Mesodermal cell (in vitro differentiated cells): ENCODE results near the gene TNS3.

Experiments
- H3K27ac ChIP-seq: 2 replicates; pipeline ENCODE4 v1.7.0; 2013; ENCODE audit warnings: mild to moderate bottlenecking, low read depth, low read length, moderate library complexity; ENCODE audit not compliant: severe bottlenecking
- H3K36me3 ChIP-seq: 2 replicates; pipeline ENCODE4 v1.7.1; 2013; ENCODE audit warnings: mild to moderate bottlenecking, low read length, moderate library complexity; ENCODE audit not compliant: control insufficient read depth, insufficient read depth
- H3K4me1 ChIP-seq: one replicate; pipeline ENCODE4 v1.7.1; 2013; ENCODE audit warnings: mild to moderate bottlenecking, low read length; ENCODE audit not compliant: insufficient read depth, control insufficient read depth, poor library complexity, severe bottlenecking
- H3K4me3 ChIP-seq: 2 replicates; pipeline ENCODE4 v1.7.0; 2013; ENCODE audit warnings: low read length, control low read depth, mild to moderate bottlenecking; ENCODE audit not compliant: insufficient read depth, poor library complexity, severe bottlenecking; ENCODE audit errors: extremely low read depth
- H3K9me3 ChIP-seq: 2 replicates; pipeline ENCODE4 v1.7.1; 2013; ENCODE audit warnings: mild to moderate bottlenecking, low read length, moderate library complexity; ENCODE audit not compliant: control insufficient read depth
- WGBS, 2 experiments: methylation state at CpG; one replicate each; pipeline ENCODE4 v1.1.5; 2013; ENCODE audit warnings: missing lambda C conversion rate in 2 of 2; ENCODE audit not compliant: insufficient coverage in 2 of 2; 5-methylcytosine and 5-hydroxymethylcytosine counted together

The TNS3 gene

GRCh38 chr7:47371317-47371716 lies 210.6 kb downstream of the TNS3 start:
- H3K9me3 ChIP-seq = no peaks in the 10 kb centered on the region
- H3K4me1 ChIP-seq = peaks cover 6% of the 10 kb centered on the region
- peaks cover 33% of the 10 kb centered on the region for H3K36me3 ChIP-seq
- no peak overlapping the region for H3K4me3 ChIP-seq
- no peak overlapping the region for H3K27ac ChIP-seq
- WGBS, 2 experiments = 100% methylated on average over 1 of the region's 1 CpG

- peaks cover 38% of the 10 kb centered on the region for H3K36me3 ChIP-seq
- peaks cover 6% of the 10 kb centered on the region for H3K4me1 ChIP-seq
- H3K4me3 ChIP-seq = no peak overlapping the region
- WGBS, 2 experiments = 90 to 94% methylated on average over 15 of the region's 15 CpGs
- H3K9me3 ChIP-seq = no peaks in the 10 kb centered on the region
- H3K27ac ChIP-seq = no peak overlapping the region
Observed at GRCh38 chr7:47370461-47371042, 211.4 kb downstream of the TNS3 start.

GRCh38 chr7:47369736-47370135 lies 212.2 kb downstream of the TNS3 start:
- no peak overlapping the region for H3K27ac ChIP-seq
- 92 to 100% methylated on average over 2 to 3 of the region's 3 CpGs for WGBS, 2 experiments

GRCh38 chr7:47368190-47368812 lies 213.6 kb downstream of the TNS3 start:
- Histone ChIP-seq H3K36me3 (peaks cover 51% of the 10 kb centered on the region), H3K4me1 (no peaks in the 10 kb centered on the region), H3K9me3 (no peaks in the 10 kb centered on the region), H3K4me3 (no peak overlapping the region), H3K27ac (no peak overlapping the region)
- whole genome bisulfite sequencing, 2 experiments = 92 to 93% methylated on average over 16 of the region's 18 CpGs

More at GRCh38 chr7:47369736-47370135, 212.2 kb downstream of the TNS3 start:
- H3K4me3 ChIP-seq = no peak overlapping the region
- no peaks in the 10 kb centered on the region for H3K4me1 ChIP-seq
- H3K36me3 ChIP-seq = peaks cover 38% of the 10 kb centered on the region
- no peaks in the 10 kb centered on the region for H3K9me3 ChIP-seq

GRCh38 chr7:47367369-47367768 lies 214.5 kb downstream of the TNS3 start:
- 73 to 77% methylated on average over 5 of the region's 5 CpGs for WGBS, 2 experiments
- H3K4me3 ChIP-seq = no peak overlapping the region
- no peaks in the 10 kb centered on the region for H3K9me3 ChIP-seq
- H3K36me3 ChIP-seq = peaks cover 53% of the 10 kb centered on the region
- H3K4me1 ChIP-seq = no peaks in the 10 kb centered on the region
- no peak overlapping the region for H3K27ac ChIP-seq

- Histone ChIP-seq H3K9me3 (no peaks in the 10 kb centered on the region), H3K4me3 (no peak overlapping the region)
- WGBS, 2 experiments = 89 to 96% methylated on average over 7 of the region's 8 CpGs
Observed at GRCh38 chr7:47366960-47367359, 215.0 kb downstream of the TNS3 start.

GRCh38 chr7:47366211-47366610 lies 215.7 kb downstream of the TNS3 start:
- no peak overlapping the region for H3K4me3 ChIP-seq
- no peaks in the 10 kb centered on the region for H3K4me1 ChIP-seq
- H3K9me3 ChIP-seq = no peaks in the 10 kb centered on the region
- H3K36me3 ChIP-seq = peaks cover 53% of the 10 kb centered on the region
- no peak overlapping the region for H3K27ac ChIP-seq
- 100% methylated on average over 5 of the region's 7 CpGs for WGBS, 2 experiments

More at GRCh38 chr7:47366960-47367359, 215.0 kb downstream of the TNS3 start:
- Histone ChIP-seq H3K27ac (no peak overlapping the region), H3K4me1 (no peaks in the 10 kb centered on the region), H3K36me3 (peaks cover 53% of the 10 kb centered on the region)

- H3K4me3 ChIP-seq = no peak overlapping the region
- peaks cover 31% of the 10 kb centered on the region for H3K36me3 ChIP-seq
- H3K4me1 ChIP-seq = no peaks in the 10 kb centered on the region
- no peaks in the 10 kb centered on the region for H3K9me3 ChIP-seq
- 94 to 100% methylated on average over 1 of the region's 1 CpG for WGBS, 2 experiments
- H3K27ac ChIP-seq = no peak overlapping the region
Observed at GRCh38 chr7:47362984-47363383, 218.9 kb downstream of the TNS3 start.

- WGBS, 2 experiments = 87 to 97% methylated on average over 3 to 4 of the region's 4 CpGs
- Histone ChIP-seq H3K9me3 (no peaks in the 10 kb centered on the region), H3K4me3 (no peak overlapping the region), H3K36me3 (peaks cover 25% of the 10 kb centered on the region), H3K27ac (no peak overlapping the region), H3K4me1 (no peaks in the 10 kb centered on the region)
Observed at GRCh38 chr7:47361746-47362215, 220.1 kb downstream of the TNS3 start.

- no peaks in the 10 kb centered on the region for H3K9me3 ChIP-seq
- H3K4me3 ChIP-seq = no peak overlapping the region
- H3K27ac ChIP-seq = no peak overlapping the region
- H3K36me3 ChIP-seq = peaks cover 23% of the 10 kb centered on the region
- WGBS, 2 experiments = 86 to 98% methylated on average over 3 to 4 of the region's 5 CpGs
- no peaks in the 10 kb centered on the region for H3K4me1 ChIP-seq
Observed at GRCh38 chr7:47361236-47361635, 220.7 kb downstream of the TNS3 start.

- 91 to 93% methylated on average over 9 to 10 of the region's 11 CpGs for WGBS, 2 experiments
- Histone ChIP-seq H3K9me3 (no peaks in the 10 kb centered on the region), H3K4me3 (no peak overlapping the region), H3K27ac (no peak overlapping the region), H3K4me1 (no peaks in the 10 kb centered on the region), H3K36me3 (peaks cover 19% of the 10 kb centered on the region)
Observed at GRCh38 chr7:47360301-47360900, 221.5 kb downstream of the TNS3 start.
